HG03039 (cell line): ENCODE data around the gene PRMT2.

Experiments used
- ATAC-seq: cut with Tn5 transposase; IDR thresholded peaks from one replicate; pipeline ENCODE4 v1.9.1; 2021; ENCODE audit warnings: mild to moderate bottlenecking, moderate library complexity; ENCODE audit not compliant: unreplicated experiment

PRMT2 gene

DNA sequence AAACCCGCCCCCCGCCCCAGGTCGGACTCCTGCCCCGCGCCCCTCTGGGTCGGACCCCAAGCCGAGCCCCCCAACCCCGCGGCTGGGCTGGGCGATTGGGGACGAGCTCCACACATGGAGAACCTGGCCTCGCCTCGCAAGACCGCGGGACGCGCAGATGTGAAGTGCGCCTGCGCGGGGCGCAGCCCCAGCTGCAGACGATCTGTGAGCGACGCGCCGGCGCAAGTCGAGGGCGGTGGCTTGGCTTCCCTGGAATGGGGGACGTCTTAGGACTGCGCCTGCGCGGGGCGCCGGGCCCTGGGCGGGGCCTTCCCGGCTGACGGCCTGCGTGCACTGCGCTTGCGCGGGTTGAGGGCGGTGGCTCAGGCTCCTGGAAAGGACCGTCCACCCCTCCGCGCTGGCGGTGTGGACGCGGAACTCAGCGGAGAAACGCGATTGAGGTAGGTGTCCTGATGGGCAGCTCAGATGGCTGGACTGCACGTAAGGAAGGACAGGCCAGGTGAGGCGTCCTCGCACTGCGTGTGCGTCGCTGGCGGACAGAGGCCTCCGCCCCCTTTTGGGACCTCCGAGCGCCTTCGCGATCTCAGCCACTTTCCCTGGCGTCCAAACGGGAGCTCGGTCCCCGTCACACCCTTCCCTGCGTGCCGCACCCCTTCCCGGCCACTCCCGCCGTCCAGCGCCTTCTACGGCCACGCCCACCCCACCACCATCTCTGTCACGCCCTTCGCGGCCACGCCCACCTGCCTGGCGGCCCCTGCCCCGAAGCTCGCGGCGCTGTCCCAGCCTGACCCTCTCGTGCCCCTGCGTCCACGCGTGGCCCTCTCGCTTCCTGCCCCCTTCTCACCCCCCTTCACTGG lies at the start of gene PRMT2:
PRMT2 (plus strand) TSS at position 351 of the 857 bp plus-strand sequence. CDS start 1,278 bp downstream, outside the sequence.
- ATAC-seq = peak; percentile 94

DNA sequence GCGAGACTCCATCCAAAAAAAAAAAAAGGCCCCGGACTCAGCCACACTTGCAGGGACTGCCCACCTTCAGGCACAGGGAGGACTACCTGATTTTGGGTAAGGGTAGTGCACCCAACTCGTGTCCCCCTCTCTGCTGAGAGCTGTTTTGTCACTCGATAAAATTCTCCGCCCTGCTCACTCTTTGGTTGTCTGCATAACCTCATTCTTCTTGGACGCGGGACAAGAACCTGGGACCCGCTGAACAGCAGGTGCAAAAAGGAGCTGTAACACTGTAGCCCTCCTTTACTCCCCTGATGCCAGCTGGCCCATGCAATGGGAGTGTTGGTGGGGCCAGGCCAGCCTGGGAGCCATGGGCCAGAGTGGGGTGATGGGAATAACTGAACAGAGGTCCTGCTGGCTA lies 41.2 kb upstream of the PRMT2 start:
- ATAC-seq = no peak

DNA sequence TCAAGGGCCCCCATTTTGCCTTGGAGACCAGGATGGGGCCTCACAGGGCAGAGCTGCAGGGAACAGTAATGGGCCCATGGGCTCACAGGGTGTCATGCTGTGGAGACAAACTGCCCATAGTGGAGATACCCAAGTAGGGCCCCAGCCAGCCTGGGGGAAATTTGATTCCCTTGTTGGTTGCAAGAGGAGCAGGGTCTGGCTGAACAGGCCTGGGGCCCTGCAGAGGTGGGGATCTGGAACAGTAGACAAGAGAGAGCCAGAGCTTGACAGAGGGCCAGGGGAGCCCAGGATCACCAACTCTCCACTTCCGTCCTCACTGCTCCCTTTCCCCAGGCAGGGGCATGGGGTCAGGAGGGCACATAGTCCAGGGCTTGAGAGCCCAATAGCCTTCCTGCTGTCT lies 39.3 kb upstream of the PRMT2 start:
- no peak for ATAC-seq

DNA sequence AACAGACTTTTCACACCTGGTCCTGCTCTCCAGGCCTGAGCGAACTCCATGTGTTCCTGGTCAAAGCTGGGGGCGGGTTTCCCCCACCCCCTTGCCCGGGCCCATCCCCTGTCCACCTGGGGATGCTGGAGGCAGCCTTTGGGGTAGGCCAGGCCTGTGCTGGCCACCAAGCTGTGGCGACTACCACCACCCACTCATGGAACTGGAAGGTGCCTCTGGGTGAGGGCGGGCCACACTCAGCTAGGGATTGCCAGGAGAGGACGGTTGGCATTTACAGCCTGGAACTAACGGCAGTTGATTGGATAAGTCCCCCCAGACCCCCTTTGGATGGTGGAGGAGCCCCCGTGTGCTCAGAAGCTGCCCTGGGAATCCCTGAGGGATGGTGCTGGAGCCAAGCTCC lies 38.4 kb upstream of the PRMT2 start:
- no peak for ATAC-seq

DNA sequence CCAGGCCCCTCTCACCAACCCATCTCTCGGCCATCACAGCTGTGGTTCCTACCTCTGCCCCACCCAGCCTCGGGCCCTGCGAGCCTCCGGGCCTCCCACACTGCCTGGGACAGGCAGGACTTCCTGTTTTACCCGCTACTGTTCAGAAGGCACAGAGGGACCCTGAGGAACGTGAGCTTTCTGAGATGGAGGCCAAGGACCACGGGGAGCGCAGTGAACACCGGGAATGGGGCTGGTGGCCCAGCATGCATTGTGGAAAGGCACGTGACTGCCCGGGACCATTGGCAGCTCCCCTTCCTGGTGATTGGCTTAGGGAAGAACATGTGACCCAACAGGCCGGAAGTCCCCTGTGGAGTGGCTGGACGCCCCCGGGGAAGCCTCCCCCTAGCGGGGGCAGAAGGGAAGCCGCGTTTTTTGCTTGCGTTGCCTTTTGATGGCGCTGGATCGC lies 37.6 kb upstream of the PRMT2 start:
- ATAC-seq = no peak

DNA sequence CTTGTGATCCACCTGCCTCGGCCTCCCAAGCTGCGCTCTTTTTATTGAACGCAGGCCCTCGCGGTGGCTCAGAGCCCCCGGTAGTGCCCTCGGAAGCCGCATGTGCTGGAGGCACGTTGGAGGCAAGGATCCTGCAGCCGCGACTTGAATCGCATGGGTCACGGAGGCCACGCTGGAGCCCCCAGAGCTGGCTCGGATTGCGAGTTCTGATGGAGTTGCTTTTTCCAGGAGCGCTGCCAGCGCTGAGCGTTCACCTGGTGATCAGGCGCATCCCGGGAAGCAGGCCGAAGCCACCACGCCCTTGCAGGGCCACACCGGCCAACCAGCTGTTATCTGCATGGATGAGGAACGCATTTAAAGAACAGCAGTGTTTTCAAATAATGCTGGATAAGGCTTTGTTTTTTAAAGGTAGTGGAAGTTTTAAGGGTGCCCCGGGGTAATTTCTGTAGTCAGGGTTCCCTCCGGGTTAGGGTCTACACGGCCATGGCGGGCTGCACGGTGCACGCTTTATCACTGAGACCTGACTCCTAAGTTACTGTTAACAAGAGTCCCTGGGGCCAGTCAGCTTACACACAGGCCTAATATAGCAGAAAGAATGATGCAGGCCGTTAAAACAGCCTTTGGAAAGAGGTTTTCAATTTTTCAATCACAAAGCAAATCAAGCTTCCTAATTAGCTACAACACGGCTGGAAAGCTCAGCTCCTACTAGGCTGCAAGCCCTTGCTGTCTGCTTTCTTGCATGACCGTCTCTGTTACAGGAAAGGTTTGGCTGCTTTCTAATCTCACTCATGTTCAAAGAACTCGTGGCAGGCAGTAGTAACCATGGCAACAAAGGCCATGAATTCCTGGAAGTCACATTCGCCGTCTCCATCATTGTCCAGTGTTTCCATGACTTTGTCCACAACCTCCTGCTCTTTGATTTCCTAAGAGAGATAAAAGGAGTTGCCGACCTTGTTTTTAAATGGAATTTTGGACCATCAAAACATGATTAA lies 36.6 kb upstream of the PRMT2 start:
- no peak for ATAC-seq

DNA sequence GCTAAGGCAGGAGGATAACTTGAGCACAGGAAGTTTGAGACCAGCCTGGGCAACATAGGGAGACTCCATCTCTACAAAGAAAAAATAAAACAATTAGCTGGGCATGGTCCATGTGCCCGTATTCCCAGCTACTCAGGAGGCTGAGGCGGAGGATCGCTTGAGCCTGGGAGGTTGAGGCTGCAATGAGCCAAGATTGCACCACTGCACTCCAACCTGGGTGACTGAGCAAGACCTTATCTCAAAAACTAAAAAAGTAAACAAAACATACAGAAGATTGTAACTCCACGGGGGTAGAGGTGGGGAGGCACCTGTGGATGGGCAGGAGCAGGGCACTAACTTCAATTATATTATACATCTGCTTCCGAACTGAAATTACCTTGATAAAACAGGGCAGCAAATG lies 35.2 kb upstream of the PRMT2 start:
- ATAC-seq = no peak

DNA sequence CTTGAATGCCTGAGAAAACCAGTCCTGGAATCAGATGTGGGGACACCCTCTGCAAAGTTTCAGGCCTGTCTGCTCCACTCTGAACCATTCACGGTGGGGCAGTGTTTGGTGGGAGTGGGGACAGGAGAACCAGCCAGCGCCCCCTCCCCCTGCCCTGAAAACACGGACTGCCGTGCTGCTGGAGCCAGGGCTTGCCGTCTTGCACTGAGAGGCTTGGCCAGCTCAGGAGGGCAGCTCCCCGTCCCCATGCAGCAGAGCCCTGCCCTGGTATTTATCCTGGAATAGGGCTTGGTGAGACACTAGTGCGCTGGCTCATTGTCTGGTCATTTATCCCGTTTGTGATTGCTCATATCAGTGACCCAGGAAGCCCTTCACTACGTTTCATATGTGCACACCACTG lies 34.5 kb upstream of the PRMT2 start:
- ATAC-seq = no peak

DNA sequence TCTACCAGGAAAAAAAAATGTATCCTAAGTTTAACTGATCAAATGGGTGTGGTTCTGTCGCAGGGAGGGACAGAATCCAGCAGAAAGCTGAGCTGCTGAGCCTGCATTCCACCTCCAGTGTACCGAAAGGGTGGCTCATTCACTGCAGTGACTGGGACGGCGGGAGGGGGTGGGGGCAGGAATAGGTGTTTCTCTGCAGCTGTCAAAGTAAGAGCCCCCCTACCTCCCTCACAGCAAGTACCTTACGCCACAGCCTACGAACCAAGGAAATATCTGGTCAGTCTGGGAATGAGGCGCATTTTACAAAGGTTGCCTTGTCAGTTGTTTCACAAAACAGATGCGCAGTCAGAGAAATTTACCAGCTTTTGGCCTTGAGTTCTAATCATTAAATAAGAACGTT lies 32.2 kb upstream of the PRMT2 start:
- no peak for ATAC-seq

DNA sequence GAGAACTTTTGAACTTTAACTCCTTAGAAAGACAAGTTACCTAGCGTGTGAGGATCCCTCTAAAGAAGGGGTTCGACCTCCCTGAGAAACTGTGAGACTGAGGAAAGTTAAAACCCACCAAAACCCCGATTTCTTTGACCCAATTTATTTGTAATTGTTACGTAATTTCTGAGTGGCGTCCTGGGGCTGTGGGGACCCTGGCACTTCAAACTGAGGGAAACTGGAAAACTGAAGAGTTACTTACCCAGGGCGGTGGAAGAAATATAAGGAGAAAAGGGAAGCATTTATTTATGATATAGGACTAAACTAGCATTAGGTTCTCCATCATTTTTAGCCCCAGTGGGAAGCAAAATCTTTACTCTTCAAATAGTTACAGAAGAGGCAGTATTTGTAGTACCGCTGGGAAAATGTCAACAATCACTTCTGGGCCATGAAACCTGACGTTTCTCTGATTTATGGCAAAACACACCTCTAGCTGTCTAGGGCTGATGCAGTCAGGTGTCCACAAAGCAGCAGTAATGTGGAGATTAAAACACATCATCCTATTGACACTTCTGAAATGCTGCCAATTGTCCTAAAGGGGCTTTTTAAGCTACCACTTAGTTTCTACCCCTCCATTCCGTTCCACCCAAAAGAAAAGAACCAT lies 31.0 kb upstream of the PRMT2 start:
- no peak for ATAC-seq

DNA sequence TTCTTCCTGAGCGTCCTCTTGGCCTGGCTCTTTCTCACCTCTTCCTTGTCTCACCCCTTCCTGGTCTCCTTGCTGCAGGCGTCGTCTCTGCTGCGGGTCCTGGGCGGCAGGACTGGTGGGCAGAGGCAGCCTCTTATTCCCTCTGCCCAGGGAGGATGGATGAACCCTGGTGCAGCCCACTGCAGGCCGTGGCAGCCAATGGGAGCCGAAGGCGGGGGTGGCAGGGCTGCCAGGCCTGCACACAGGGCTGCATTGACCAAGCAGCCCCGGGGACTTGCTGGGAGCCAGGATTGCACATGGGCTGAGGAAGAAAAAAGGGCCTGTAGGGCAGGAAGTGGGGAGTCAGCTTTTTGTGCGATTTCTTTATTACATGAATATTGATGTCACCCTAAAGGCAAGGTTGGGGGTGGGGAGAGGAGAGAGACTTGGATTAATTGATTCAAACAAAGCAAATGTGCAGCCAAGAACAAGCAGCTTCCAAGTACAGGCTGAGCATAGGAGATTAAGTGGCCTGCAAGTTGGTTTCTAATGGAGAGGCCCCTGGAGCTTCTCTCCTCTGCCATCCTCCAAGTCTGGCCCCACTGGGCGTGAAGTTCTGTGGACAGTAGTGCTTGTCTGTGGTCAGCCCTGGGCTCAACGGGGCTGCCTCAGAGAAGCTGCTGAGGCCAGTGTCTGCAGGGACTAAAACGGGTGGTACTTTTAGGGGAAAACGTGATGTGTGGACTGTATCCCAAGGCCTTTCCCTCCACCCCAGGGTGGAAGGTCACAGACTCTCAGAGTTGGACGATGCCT lies 30.3 kb upstream of the PRMT2 start, which contains the start of gene S100B:
S100B (minus strand) TSS at position 108 of the 792 bp plus-strand sequence. CDS start 2,667 bp downstream, outside the sequence.
- ATAC-seq = no peak

DNA sequence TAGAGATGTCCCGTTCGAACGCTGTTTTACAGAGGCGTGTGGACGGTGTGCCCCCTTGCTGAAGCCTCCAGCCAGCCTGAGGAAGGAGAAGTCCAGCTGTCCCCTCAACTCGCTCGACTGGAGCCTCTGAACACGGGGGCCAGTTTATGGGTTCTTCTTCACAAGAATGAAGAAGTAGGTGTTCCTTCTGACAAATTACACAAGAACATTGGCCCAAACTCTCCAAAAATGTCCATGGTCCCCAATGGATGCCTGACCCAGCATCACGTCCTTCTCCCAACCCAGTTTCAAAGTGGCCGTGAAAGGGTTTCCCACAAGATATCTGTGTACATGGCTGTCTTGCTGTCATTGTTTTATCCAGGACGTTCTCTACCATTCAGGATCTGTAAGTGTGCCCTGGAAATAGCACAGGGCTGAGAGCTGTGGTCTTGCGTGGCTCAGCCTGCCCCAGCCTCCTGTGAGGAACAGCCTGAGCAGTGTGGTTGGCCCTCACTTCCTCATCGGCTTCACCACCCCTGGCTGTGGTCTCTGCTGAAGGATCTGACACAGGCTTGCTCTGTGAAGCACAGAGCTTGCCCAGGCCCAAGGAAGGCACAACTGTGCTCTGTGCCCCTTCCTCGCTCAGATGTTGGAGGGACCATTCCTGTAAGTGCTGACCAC lies 29.6 kb upstream of the PRMT2 start:
- ATAC-seq = peak; percentile 60

DNA sequence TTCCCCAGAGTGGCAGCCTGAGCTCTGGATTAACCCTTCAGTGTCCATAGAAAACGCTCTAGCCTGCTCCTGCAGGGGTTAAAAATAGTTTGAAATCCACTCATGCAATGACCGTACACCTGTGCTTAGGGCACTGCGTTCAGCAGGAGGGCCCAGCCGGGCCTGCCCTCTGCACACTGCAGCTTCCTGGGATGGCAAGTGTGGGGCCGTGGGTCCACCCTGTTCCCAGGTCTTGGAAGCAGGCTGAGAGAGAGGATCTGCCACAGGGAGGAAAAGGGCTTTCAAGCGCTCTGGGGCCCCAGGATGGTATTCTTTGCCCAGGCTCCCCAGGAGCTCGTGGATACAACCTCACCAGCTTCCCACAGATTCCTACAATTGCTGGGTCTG lies 29.1 kb upstream of the PRMT2 start:
- ATAC-seq = no peak

DNA sequence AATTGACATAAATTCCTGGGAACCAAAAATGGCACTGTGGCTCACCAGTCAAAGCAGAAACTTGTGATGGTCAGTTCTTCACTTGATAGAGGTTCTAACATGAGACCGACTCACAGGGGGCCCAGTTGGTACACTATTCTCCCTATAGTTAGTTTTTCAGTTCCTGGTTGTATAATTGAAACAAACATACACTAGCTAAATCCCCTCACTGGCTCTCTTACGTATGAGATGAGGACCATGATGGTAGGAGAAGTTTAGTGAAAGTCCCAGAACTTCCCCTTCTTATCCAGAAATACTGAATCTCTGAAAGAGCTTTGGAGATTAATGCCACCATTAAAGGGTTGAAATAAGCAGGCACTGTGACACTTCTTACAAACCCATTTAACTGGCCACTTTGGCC lies 27.8 kb upstream of the PRMT2 start:
- ATAC-seq = no peak

DNA sequence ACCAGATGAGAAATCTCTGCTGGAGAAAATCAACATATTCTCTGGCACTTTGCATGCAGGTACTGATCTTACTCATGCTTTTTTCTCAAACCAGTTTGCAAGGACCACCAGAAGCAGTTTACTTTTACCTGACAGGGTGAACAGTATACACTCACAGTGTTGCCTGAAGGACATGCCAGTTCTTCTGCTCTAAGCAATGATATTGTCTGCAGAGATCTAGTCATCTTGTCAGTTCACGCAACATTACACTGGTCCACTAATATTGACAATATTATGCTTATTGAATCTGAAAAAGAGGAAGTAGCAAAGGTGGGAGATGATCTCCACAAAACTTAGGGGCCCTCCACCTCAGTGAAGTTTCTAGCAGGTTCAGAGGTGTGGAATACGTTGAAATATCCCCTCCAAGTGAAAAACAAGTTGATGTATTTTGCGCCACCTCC lies 26.8 kb upstream of the PRMT2 start:
- no peak for ATAC-seq

DNA sequence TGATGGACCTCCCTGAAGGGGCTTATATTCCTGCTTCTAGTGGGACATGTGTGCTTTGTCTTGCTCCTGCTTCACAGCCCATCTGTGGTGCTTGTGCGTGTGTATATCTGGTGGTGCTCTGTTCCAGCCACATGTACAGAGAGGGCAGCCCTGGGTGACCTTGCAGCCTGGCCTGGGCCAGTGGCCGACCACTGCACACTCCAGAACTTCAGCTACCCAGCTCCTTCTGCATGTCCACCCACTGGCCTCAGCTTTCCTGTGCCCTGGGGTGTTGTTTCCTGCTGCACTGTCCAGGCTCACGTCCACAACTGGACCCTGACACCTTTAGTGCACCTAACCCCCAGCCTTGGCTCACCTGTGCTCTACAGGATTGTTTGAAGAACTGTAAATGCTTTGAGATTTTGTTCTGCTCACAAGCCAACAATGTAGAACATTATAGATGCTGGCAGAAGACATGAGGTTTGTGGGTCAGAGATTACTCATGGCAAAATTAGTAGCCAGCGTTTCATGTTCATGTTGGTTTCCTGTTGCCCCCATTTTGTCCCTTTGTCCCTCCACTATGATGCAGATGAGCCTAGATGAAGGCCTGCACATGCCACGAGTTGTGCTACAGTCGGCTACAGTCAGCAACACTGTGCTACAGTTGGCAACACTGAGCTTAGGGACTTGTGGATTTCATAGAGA lies 25.3 kb upstream of the PRMT2 start:
- ATAC-seq = no peak

DNA sequence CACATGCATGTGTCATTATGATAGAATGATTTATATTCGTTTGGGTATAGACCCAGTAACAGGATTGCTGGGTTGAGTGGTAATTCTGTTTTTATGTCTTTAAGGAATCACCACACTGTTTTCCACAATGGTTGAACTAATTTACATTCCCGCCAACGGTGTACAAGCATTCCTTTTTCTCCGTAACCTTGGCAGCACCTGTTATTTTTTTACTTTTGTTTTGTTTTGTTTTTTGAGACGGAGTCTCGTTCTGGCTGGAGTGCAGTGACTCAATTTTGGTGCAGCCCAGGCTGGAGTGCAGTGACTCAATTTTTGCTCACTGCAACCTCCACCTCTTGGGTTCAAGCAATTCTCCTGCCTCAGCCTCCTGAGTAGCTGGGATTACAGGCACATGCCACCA lies 22.1 kb upstream of the PRMT2 start:
- no peak for ATAC-seq

DNA sequence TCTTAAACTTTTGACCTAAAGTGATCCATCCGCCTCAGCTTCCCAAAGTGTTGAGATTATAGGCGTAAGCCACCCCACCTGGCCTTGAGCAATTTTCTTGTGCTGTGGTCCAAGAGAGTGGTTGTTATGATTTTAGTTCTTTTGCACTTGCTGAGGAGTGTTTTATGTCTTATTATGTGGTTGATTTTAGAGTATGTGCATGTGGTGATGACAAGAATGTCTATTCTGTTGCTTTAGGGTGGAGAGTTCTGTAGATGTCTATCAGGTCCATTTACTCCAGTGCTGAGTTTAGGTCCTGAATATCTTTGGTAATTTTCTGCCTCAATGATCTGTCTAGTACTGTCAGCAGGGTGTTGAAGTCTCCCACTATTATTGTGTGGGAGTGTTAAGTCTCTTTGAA lies 19.4 kb upstream of the PRMT2 start:
- no peak for ATAC-seq

DNA sequence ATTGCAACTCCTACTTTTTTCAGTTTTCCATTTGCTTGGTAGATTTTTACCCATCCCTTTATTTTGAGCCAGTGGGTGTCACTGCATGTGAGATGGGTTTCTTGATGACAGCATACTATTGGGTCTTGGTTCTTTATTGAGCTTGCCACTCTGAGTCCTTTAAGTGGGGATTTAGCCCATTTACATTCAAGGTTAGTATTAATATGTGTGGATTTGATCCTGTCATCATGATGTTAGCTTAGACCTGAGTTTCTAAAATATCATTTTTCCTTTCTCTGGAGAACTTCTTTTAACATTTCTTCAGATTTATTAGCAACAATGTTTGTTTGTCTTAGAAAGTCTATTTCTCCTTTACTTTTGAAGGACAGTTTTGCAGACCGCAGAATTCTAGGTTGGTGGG lies 18.8 kb upstream of the PRMT2 start:
- no peak for ATAC-seq
